ENCODE measurements around the gene OLIG1.

DNA sequence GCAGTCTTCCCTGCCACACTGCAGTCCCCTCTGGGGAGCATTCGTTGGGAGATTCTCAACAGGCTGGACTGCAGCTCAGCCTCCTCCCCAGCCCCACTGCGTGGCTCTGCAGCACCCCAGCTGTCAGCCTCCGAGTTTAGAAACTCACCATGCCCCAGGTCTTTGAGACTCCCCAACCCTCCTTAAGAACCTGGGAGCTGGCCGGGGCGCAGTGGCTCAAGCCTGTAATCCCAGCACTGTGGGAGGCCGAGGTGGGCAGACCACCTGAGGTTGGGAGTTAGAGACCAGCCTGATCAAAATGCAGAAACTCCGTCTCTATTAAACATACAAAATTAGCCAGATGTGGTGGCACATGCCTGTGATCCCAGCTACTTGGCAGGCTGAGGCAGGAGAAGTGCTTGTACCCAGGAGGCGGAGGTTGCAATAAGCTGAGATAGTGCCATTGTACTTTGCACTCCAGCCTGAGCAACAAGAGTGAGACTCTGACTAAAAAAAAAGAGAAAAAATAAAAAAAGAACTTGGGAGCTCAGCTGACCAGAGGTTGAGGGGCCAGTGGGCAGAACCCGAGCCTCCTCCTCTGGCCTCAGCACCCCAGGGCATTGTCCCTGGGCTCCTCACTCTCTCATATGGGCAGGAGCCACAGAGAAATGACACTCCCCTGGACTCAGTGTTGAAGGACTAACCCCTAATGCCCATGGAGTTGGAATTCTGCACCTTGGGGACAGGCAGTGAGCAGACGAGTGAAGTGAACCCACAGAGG is 38.6 kb upstream of the OLIG1 start:
- TF ChIP-seq POLR2AphosphoS5 (IDR thresholded peaks at IDR 0.05), result no peak
- TF ChIP-seq CTCF (IDR thresholded peaks at IDR 0.05), result no peak

Measured in prostate gland (tissue), 2 donors.